A549 (cell line): ENCODE data around the gene KIF16B. TPM values are rescaled to one million over a fixed set of nuclear protein-coding genes. Genes with fewer than 3 reads are reported as not detected.

ENCODE experiments used
- ATAC-seq, 2 experiments: fragments of 200-7000 bp in 1 of 2; fragments of >200 bp in 1 of 2; cut with Nextera tagmentation in 1 of 2; cut with Tn5 transposase in 1 of 2; 3 replicates each; pipeline versions ENCODE4 v1.8.0 to v1.9.1; 2018 to 2020; ENCODE audit warnings: mild to moderate bottlenecking in 1 of 2, moderate library complexity in 1 of 2
- CTCF ChIA-PET: fragments of 300-600 bp; sonication (Branson Sonifier 250); formaldehyde crosslinking; extraction: SDS; loops from one replicate; lab custom pipeline; 2021; ENCODE audit warnings: antibody characterized with exemption, inconsistent platforms; lab: Yijun Ruan, JAX
- POLR2A ChIA-PET: fragments of 350-600 bp; formaldehyde crosslinking; extraction: SDS; loops from one replicate; lab custom pipeline; 2021; ENCODE audit warnings: antibody characterized with exemption, inconsistent platforms; lab: Yijun Ruan, JAX
- DNase-seq, 2 experiments: peaks; one replicate each; pipeline versions ENCODE4 v3.0.0 to v3.0.0-alpha.2; 2011 to 2016; ENCODE audit warnings: low read depth in 1 of 2, low spot score in 1 of 2
- FAIRE-seq: peaks from 2 replicates; lab custom pipeline; 2011; peaks lifted over from hg19 to GRCh38; lab: Jason Lieb, UNC
- H3K27ac ChIP-seq, 2 experiments: fragments of >200 bp; sonication (Bioruptor Twin); formaldehyde crosslinking; 3 replicates each; pipeline ENCODE4 v1.5.1; 2016 to 2017
- H3K4me1 ChIP-seq: fragments of >200 bp; sonication (Bioruptor Twin); formaldehyde crosslinking; 3 replicates; pipeline ENCODE4 v1.6.1; 2016
- H3K4me2 ChIP-seq: fragments of >200 bp; sonication (Bioruptor Twin); formaldehyde crosslinking; 3 replicates; pipeline ENCODE4 v1.6.1; 2016
- H3K4me3 ChIP-seq: fragments of >200 bp; sonication (Bioruptor Twin); formaldehyde crosslinking; 3 replicates; pipeline ENCODE4 v1.5.1; 2016
- H3K9me3 ChIP-seq: fragments of >200 bp; sonication (Bioruptor Twin); formaldehyde crosslinking; 3 replicates; pipeline ENCODE4 v1.6.1; 2016
- BCL3 ChIP-seq: fragments of >200 bp; sonication (Bioruptor Twin); formaldehyde crosslinking; IDR thresholded peaks from 3 replicates; pipeline ENCODE4 v1.6.1; 2016
- BHLHE40 ChIP-seq: IDR thresholded peaks from 2 replicates; pipeline ENCODE4 v1.6.1; 2012; ENCODE audit warnings: low read depth, low read length, inconsistent platforms
- CBX2 ChIP-seq: fragments of 200-600 bp; sonication (generic); IDR thresholded peaks from 2 replicates; pipeline ENCODE4 v1.6.1; 2016; ENCODE audit warnings: low read depth, mild to moderate bottlenecking, borderline replicate concordance
- CEBPB ChIP-seq, 2 experiments: fragments of >200 bp in 1 of 2; sonication (Bioruptor Twin) in 1 of 2; formaldehyde crosslinking in 1 of 2; IDR thresholded peaks; 2 replicates each; pipeline ENCODE4 v1.6.1; 2012 to 2016
- CTCF ChIP-seq: fragments of >200 bp; sonication (Bioruptor Twin); formaldehyde crosslinking; IDR thresholded peaks from 3 replicates; pipeline ENCODE4 v1.5.1; 2016
- E2F6 ChIP-seq: IDR thresholded peaks from 2 replicates; pipeline ENCODE4 v1.6.1; 2012; ENCODE audit warnings: low read depth, borderline replicate concordance
- ELK1 ChIP-seq: fragments of 150-350 bp; IDR thresholded peaks from 2 replicates; pipeline ENCODE4 v1.6.1; 2014; ENCODE audit warnings: low read depth, mild to moderate bottlenecking, low read length
- FOSB ChIP-seq: fragments of 250-450 bp; sonication (Bioruptor Pico); IDR thresholded peaks from 2 replicates; pipeline ENCODE4 v1.5.0; 2020; ENCODE audit warnings: mild to moderate bottlenecking, moderate library complexity
- FOSL2 ChIP-seq, 2 experiments: fragments of 450-650 bp in 1 of 2; fragments of >200 bp in 1 of 2; sonication (Bioruptor Twin) in 1 of 2; formaldehyde crosslinking; IDR thresholded peaks; 2 replicates each; pipeline versions ENCODE4 v1.5.0 to v1.6.1; 2016 to 2020; ENCODE audit warnings: mild to moderate bottlenecking in 1 of 2, moderate library complexity in 1 of 2
- FOXS1 ChIP-seq: fragments of 250-450 bp; sonication (Bioruptor Pico); IDR thresholded peaks from 2 replicates; pipeline ENCODE4 v1.5.0; 2020; ENCODE audit warnings: mild to moderate bottlenecking, moderate library complexity
- HDAC2 ChIP-seq: fragments of 200-600 bp; sonication (generic); IDR thresholded peaks from 2 replicates; pipeline ENCODE4 v1.6.1; 2016
- HES2 ChIP-seq: fragments of >200 bp; sonication (Bioruptor Twin); formaldehyde crosslinking; IDR thresholded peaks from 2 replicates; pipeline ENCODE4 v1.6.1; 2016
- HEYL ChIP-seq: fragments of 250-450 bp; sonication (Bioruptor Pico); IDR thresholded peaks from 2 replicates; pipeline ENCODE4 v1.8.0; 2021; ENCODE audit warnings: mild to moderate bottlenecking, moderate library complexity
- HMGXB4 ChIP-seq: fragments of 250-450 bp; sonication (Bioruptor Pico); IDR thresholded peaks from 2 replicates; pipeline ENCODE4 v1.5.0; 2021; ENCODE audit warnings: mild to moderate bottlenecking, moderate library complexity, borderline replicate concordance
- KDM1A ChIP-seq: fragments of 200-600 bp; sonication (generic); IDR thresholded peaks from 2 replicates; pipeline ENCODE4 v1.6.1; 2016; ENCODE audit warnings: low read depth, mild to moderate bottlenecking
- MAX ChIP-seq: IDR thresholded peaks from 2 replicates; pipeline ENCODE4 v1.6.1; 2012
- MAZ ChIP-seq: fragments of 150-350 bp; IDR thresholded peaks from 2 replicates; pipeline ENCODE4 v1.6.1; 2014; ENCODE audit warnings: antibody characterized with exemption, low read depth, low read length, borderline replicate concordance
- NPAS2 ChIP-seq: fragments of 250-450 bp; sonication (Bioruptor Pico); IDR thresholded peaks from 2 replicates; pipeline ENCODE4 v1.8.0; 2022; ENCODE audit warnings: mild to moderate bottlenecking, moderate library complexity, borderline replicate concordance
- NR3C1 ChIP-seq: fragments of >200 bp; sonication (Bioruptor Twin); formaldehyde crosslinking; IDR thresholded peaks from 3 replicates; pipeline ENCODE4 v1.6.1; 2017
- PBX3 ChIP-seq: IDR thresholded peaks from 2 replicates; pipeline ENCODE4 v1.6.1; 2012
- PHF8 ChIP-seq: fragments of 200-600 bp; sonication (generic); IDR thresholded peaks from 2 replicates; pipeline ENCODE4 v1.6.1; 2016; ENCODE audit warnings: low read depth, mild to moderate bottlenecking, antibody characterized with exemption, moderate library complexity, borderline replicate concordance
- POLR2A ChIP-seq: IDR thresholded peaks from 2 replicates; pipeline ENCODE4 v1.6.1; 2012; ENCODE audit warnings: mild to moderate bottlenecking, low read length
- RAD21 ChIP-seq, 2 experiments: fragments of >200 bp in 1 of 2; sonication (Bioruptor Twin) in 1 of 2; formaldehyde crosslinking in 1 of 2; IDR thresholded peaks in 1 of 2; conservative IDR thresholded peaks in 1 of 2; 2 replicates in 1 of 2; 3 replicates in 1 of 2; pipeline ENCODE4 v1.6.1; 2012 to 2018; ENCODE audit warnings: inconsistent platforms in 1 of 2
- RARB ChIP-seq: fragments of 250-450 bp; sonication (Bioruptor Pico); IDR thresholded peaks from 2 replicates; pipeline ENCODE4 v1.8.0; 2021; ENCODE audit warnings: mild to moderate bottlenecking, moderate library complexity
- SMC3 ChIP-seq: fragments of >200 bp; sonication (Bioruptor Twin); formaldehyde crosslinking; IDR thresholded peaks from 3 replicates; pipeline ENCODE4 v1.6.1; 2018; ENCODE audit warnings: inconsistent platforms
- SREBF2 ChIP-seq: fragments of 450-650 bp; IDR thresholded peaks from 2 replicates; pipeline ENCODE4 v1.6.1; 2014; ENCODE audit warnings: mild to moderate bottlenecking, moderate library complexity
- TP53 ChIP-seq: fragments of 250-450 bp; sonication (Bioruptor Pico); IDR thresholded peaks from 2 replicates; pipeline ENCODE4 v1.5.0; 2021; ENCODE audit warnings: mild to moderate bottlenecking, moderate library complexity
- ZNF302 ChIP-seq: fragments of 250-450 bp; sonication (Bioruptor Pico); IDR thresholded peaks from 2 replicates; pipeline ENCODE4 v1.9.0; 2021; ENCODE audit warnings: inconsistent platforms, mild to moderate bottlenecking, moderate library complexity
- ZSCAN20 ChIP-seq: fragments of 250-450 bp; sonication (Bioruptor Pico); IDR thresholded peaks from 2 replicates; pipeline ENCODE4 v1.8.0; 2022; ENCODE audit warnings: mild to moderate bottlenecking, moderate library complexity
- whole genome bisulfite sequencing: methylation state at CpG from one replicate; pipeline ENCODE4 v1.1.6; 2017; ENCODE audit errors: missing lambda C conversion rate; 5-methylcytosine and 5-hydroxymethylcytosine counted together
- polyA plus RNA-seq, 4 experiments: library from polyadenylated mRNA; depleted of rRNA in 3 of 4; stranded (reverse); fragments of >200 nt; fragmentation: RNase III in 1 of 4; extraction: RNeasy Plus Mini Kit Qiagen cat#74134 plus additional on column Dnase treatment in 1 of 4; gene quantifications; 2 replicates in 3 of 4; 3 replicates in 1 of 4; pipeline ENCODE4 v1.2.3, GENCODE V29; 2011 to 2017

KIF16B gene
- polyA plus RNA-seq, 2 of the 4 experiments (the other 2 are of a cell fraction): 14.1 to 23.3 TPM

- no peak for TF ChIP-seq PHF8
- TF ChIP-seq NR3C1: no peak
- no peak; the same call in 2 of the 3 replicates for TF ChIP-seq CTCF
- TF ChIP-seq FOSL2 (IDR thresholded peaks at IDR 0.05): peak; percentile 72
- peak; percentile 92 for TF ChIP-seq FOSL2 (CRISPR knock-in tag; IDR thresholded peaks at IDR 0.05)
- TF ChIP-seq SREBF2: no peak
- TF ChIP-seq E2F6: no peak
- no peak for TF ChIP-seq TP53
- no peak for TF ChIP-seq BCL3
- no peak for TF ChIP-seq HEYL (CRISPR knock-in tag)
- TF ChIP-seq HDAC2: no peak
- no peak for TF ChIP-seq KDM1A
- TF ChIP-seq CBX2: no peak
- TF ChIP-seq BHLHE40: no peak
- TF ChIP-seq SMC3: no peak
- TF ChIP-seq PBX3: peak; percentile 33; the same call in 1 of the 2 replicates
- no peak for TF ChIP-seq CEBPB (IDR thresholded peaks at IDR 0.05)
- TF ChIP-seq POLR2A: no peak
- TF ChIP-seq MAZ: no peak
- TF ChIP-seq ELK1: no peak
- TF ChIP-seq FOSB (CRISPR knock-in tag): no peak
- TF ChIP-seq, all 56 proteins: peak for 6
These were observed 43.0 kb downstream of the KIF16B start (continued) for GRCh38 chr20:16530201-16530681.

- H3K4me2 ChIP-seq: peak overlapping the region; percentile 78
- H3K4me1 ChIP-seq: peaks cover 49% of the 10 kb centered on the region
- WGBS: 2% methylated on average over 5 of the region's 5 CpGs
- ChIA-PET CTCF (interaction anchor here (1.2 to 1.9 kb wide), 3 partner anchors 9 to 32 kb away, joined by 3 to 10 read pairs (median 4); no protein-coding TSS in a partner anchor), POLR2A (interaction anchor here (0.5 to 0.7 kb wide), 3 partner anchors 10 to 46 kb away, joined by 3 to 6 read pairs (median 3); no protein-coding TSS in a partner anchor)
- peak; percentile 99 for FAIRE-seq
- peak overlapping the region; percentile 78 to 84 for H3K27ac ChIP-seq
- peak; percentile 96 for DNase-seq
- peak overlapping the region; percentile 8; the same call in 1 of the 3 replicates for H3K4me3 ChIP-seq
- no peaks in the 10 kb centered on the region for H3K9me3 ChIP-seq
- peak; percentile 87 to 92 for ATAC-seq
- TF ChIP-seq NPAS2 (CRISPR knock-in tag) (no peak), PHF8 (no peak), FOXS1 (no peak), HDAC2 (no peak), HES2 (peak; percentile 29; the same call in 1 of the 2 replicates), MAX (peak; percentile 74), CTCF (no peak), ZSCAN20 (CRISPR knock-in tag) (no peak), ZNF302 (CRISPR knock-in tag) (no peak), HMGXB4 (CRISPR knock-in tag) (no peak), RARB (CRISPR knock-in tag) (no peak), RAD21 (conservative IDR thresholded peaks at IDR 0.05 in 1 of 2, IDR thresholded peaks at IDR 0.05 in 1 of 2) (no peak)
These were observed 45.2 kb downstream of the KIF16B start for GRCh38 chr20:16528078-16528477.
